CD8-positive, alpha-beta memory T cell (primary cell): Measurements from ENCODE around the gene PCBD1. TPM values are rescaled to one million over a fixed set of nuclear protein-coding genes. Genes with fewer than 3 reads are reported as not detected.

Experiments used
- CTCF ChIA-PET: fragments of 350-600 bp; sonication (Branson Sonifier 250); formaldehyde crosslinking; loops from one replicate; lab custom pipeline; 2021; ENCODE audit warnings: antibody characterized with exemption; lab: Charles Lee
- POLR2A ChIA-PET: fragments of 350-600 bp; sonication (Branson Sonifier 250); formaldehyde crosslinking; loops from one replicate; lab custom pipeline; 2021; ENCODE audit warnings: antibody characterized with exemption; lab: Charles Lee
- DNase-seq, 5 donors: peaks; one replicate each; pipeline versions ENCODE4 v3.0.0 to v3.0.0-alpha.2; 2020 to 2022; ENCODE audit warnings: mixed read lengths in 1 of 5
- H3K27ac ChIP-seq: one replicate; pipeline ENCODE4 v1.7.0; 2013; ENCODE audit warnings: low read depth, mild to moderate bottlenecking, low read length, moderate library complexity
- H3K27me3 ChIP-seq: 2 replicates; pipeline ENCODE4 v1.7.0; 2013; ENCODE audit warnings: low read length, mild to moderate bottlenecking; ENCODE audit not compliant: insufficient read depth, poor library complexity, severe bottlenecking
- H3K36me3 ChIP-seq: 2 replicates; pipeline ENCODE4 v1.7.0; 2013; ENCODE audit warnings: mild to moderate bottlenecking, low read length, moderate library complexity; ENCODE audit not compliant: insufficient read depth
- H3K4me1 ChIP-seq: 2 replicates; pipeline ENCODE4 v1.7.0; 2013; ENCODE audit warnings: mild to moderate bottlenecking, low read length, moderate library complexity; ENCODE audit not compliant: insufficient read depth
- H3K4me3 ChIP-seq: 2 replicates; pipeline ENCODE4 v1.7.0; 2013; ENCODE audit warnings: mild to moderate bottlenecking, low read length
- H3K9me3 ChIP-seq: 2 replicates; pipeline ENCODE4 v1.7.0; 2013; ENCODE audit warnings: mild to moderate bottlenecking, low read length
- H3K27ac Mint-ChIP-seq, 8 donors: one replicate each; pipeline ENCODE4 v1.8.0; 2020 to 2021; ENCODE audit warnings: mixed read lengths in 8 of 8, mild to moderate bottlenecking in 6 of 8, inconsistent platforms in 3 of 8, moderate library complexity in 3 of 8
- H3K27me3 Mint-ChIP-seq, 2 donors: one replicate each; pipeline ENCODE4 v1.8.0; 2020 to 2021; ENCODE audit warnings: mixed read lengths in 2 of 2, mild to moderate bottlenecking in 1 of 2, moderate library complexity in 1 of 2
- H3K36me3 Mint-ChIP-seq, 3 donors: one replicate each; pipeline ENCODE4 v1.8.0; 2020 to 2021; ENCODE audit warnings: mixed read lengths in 3 of 3, inconsistent platforms in 1 of 3, mild to moderate bottlenecking in 1 of 3
- H3K4me1 Mint-ChIP-seq, 3 donors: one replicate each; pipeline ENCODE4 v1.8.0; 2020 to 2021; ENCODE audit warnings: mixed read lengths in 3 of 3, inconsistent platforms in 1 of 3, mild to moderate bottlenecking in 1 of 3
- H3K4me3 Mint-ChIP-seq, 7 donors: one replicate each; pipeline ENCODE4 v1.8.0; 2020 to 2021; ENCODE audit warnings: mixed read lengths in 7 of 7, mild to moderate bottlenecking in 6 of 7, moderate library complexity in 4 of 7, inconsistent platforms in 2 of 7
- H3K9me3 Mint-ChIP-seq, 5 donors: one replicate each; pipeline ENCODE4 v1.8.0; 2020 to 2022; ENCODE audit warnings: mixed read lengths in 5 of 5, mild to moderate bottlenecking in 3 of 5, moderate library complexity in 2 of 5, inconsistent platforms in 1 of 5
- polyA plus RNA-seq: library from polyadenylated mRNA; unstranded; fragments of 300-500 nt; fragmentation: Illumina TruSeq; gene quantifications from one replicate; pipeline ENCODE4 v1.2.3, GENCODE V29; 2021
- total RNA-seq, 2 experiments: library from RNA; stranded (reverse); gene quantifications; one replicate each; pipeline ENCODE4 v1.2.3, GENCODE V29; 2021

Gene PCBD1
- total and polyA plus RNA-seq, 3 experiments from 2014 or later, result 29.1 to 55.3 (median 53.9) TPM

DNA sequence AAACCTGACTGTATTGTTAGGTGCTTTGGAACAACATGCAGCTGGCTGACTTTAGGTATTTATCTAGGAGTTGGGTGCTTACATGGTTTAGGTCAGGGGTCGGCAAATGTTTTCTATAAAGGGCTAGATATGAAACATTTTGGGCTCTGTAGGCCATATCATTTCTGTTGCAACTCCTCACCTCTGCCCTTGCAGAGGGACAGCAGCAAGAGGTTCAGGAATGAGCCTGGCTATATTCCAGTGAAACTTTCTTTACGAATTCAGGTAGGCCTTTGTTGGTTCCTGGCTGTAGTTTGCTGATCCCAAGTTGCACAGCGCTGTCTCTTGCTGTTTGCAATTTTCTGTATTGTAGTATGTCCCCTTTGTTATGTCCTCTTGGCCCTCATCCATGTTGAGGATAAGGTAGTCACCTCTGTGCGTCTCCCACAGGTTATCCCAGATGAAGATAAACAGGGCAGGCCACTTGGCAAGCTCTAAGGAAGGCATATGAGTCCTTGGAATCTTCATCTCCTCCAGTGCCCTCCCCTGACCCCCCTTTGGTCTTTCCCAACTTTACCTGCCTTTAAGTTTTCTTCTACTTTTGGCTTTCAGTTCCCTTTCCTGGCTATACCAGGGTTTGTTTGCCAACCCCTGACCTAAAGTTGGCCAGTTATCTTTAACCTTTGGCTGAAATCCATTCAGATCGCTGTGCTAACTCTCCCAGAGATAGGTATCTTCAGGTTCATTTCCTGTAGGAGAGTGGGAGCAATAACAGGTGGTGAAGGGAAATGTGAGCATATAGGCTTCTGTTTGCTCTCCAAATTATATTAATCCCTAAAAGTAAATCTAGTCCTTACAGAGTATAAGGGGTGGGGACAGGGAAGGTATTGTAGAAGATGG is 36.5 kb downstream of the PCBD1 start:
- H3K4me1 Mint-ChIP-seq, result peaks cover 12 to 21% (median 14%) of the 10 kb centered on the region in 3 donors
- H3K27me3 Mint-ChIP-seq, result peaks cover 0 to 1% of the 10 kb centered on the region in 2 donors
- no peak overlapping the region for H3K4me3 Mint-ChIP-seq
- peak overlapping the region in 1 of 8 donors; percentile 28 for H3K27ac Mint-ChIP-seq
- peaks cover 10% of the 10 kb centered on the region for H3K36me3 ChIP-seq
- no peaks in the 10 kb centered on the region for H3K9me3 ChIP-seq
- CTCF ChIA-PET, result no interaction called here
- no peak overlapping the region for H3K4me3 ChIP-seq
- H3K9me3 Mint-ChIP-seq, result no peaks in the 10 kb centered on the region
- POLR2A ChIA-PET, result no interaction called here
- no peak for DNase-seq
- no peak overlapping the region for H3K27ac ChIP-seq
- peaks cover 5 to 80% (median 27%) of the 10 kb centered on the region in 3 donors for H3K36me3 Mint-ChIP-seq
- H3K27me3 ChIP-seq, result no peaks in the 10 kb centered on the region
- H3K4me1 ChIP-seq, result no peaks in the 10 kb centered on the region

DNA sequence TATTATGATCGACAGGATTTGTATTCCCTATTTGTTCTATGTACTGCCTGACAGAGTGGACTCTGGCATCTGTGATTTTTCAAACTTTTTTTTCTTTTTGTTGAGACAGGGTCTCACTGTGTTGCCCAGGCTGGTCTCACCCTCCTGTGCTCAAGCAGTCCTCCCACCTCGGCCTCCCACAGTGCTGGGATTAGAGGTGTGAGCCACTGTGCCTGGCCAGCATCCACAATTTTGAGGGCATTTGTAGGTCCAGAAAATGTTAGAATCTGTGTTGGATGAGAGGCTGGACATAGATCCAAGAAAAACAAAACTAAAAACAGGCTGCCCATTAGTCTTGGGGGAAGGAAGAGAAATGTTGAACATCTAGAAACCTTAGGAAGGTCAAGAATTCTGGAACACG is 38.3 kb downstream of the PCBD1 start:
- H3K9me3 Mint-ChIP-seq, result no peaks in the 10 kb centered on the region
- Histone ChIP-seq H3K9me3 (no peaks in the 10 kb centered on the region), H3K4me3 (no peak overlapping the region), H3K4me1 (no peaks in the 10 kb centered on the region), H3K27me3 (no peaks in the 10 kb centered on the region), H3K36me3 (peaks cover 18% of the 10 kb centered on the region), H3K27ac (no peak overlapping the region)
- peak overlapping the region in 1 of 8 donors; percentile 36 for H3K27ac Mint-ChIP-seq
- peaks cover 0 to 1% of the 10 kb centered on the region in 2 donors for H3K27me3 Mint-ChIP-seq
- DNase-seq, result no peak
- H3K4me3 Mint-ChIP-seq, result no peak overlapping the region
- peaks cover 9 to 77% (median 24%) of the 10 kb centered on the region in 3 donors for H3K36me3 Mint-ChIP-seq
- ChIA-PET POLR2A (no interaction called here), CTCF (no interaction called here)
- H3K4me1 Mint-ChIP-seq, result peaks cover 5 to 14% (median 7%) of the 10 kb centered on the region in 3 donors

DNA sequence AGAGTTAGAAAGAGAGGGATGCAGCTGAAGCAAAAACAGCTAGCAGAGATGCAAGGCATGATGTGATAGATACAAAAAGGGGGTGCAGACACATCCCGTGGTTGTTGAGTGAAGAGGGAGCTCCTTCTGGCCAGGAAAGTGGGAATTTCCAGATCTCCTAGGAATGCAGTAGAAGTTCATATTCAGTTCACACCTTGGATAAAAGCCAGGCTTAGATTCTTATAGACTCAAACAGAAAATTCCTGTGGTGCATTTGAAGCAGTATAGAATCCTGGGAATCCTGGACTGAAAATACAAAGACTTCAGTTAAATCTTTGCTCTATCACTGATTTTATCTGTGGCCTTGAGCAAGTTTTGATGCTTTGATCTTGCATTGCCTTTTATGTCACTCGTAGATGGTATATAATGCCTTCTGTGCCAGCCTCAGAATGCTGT is 38.8 kb downstream of the PCBD1 start:
- Mint-ChIP-seq H3K27ac (no peak overlapping the region), H3K4me3 (no peak overlapping the region), H3K4me1 (peaks cover 5 to 14% (median 7%) of the 10 kb centered on the region in 3 donors), H3K27me3 (peaks cover 0 to 1% of the 10 kb centered on the region in 2 donors), H3K9me3 (no peaks in the 10 kb centered on the region), H3K36me3 (peaks cover 10 to 77% (median 22%) of the 10 kb centered on the region in 3 donors)
- H3K9me3 ChIP-seq, result no peaks in the 10 kb centered on the region
- H3K4me1 ChIP-seq, result no peaks in the 10 kb centered on the region
- ChIA-PET POLR2A (no interaction called here), CTCF (no interaction called here)
- H3K4me3 ChIP-seq, result no peak overlapping the region
- DNase-seq, result no peak
- H3K36me3 ChIP-seq, result peaks cover 19% of the 10 kb centered on the region
- H3K27ac ChIP-seq, result no peak overlapping the region
- H3K27me3 ChIP-seq, result no peaks in the 10 kb centered on the region

DNA sequence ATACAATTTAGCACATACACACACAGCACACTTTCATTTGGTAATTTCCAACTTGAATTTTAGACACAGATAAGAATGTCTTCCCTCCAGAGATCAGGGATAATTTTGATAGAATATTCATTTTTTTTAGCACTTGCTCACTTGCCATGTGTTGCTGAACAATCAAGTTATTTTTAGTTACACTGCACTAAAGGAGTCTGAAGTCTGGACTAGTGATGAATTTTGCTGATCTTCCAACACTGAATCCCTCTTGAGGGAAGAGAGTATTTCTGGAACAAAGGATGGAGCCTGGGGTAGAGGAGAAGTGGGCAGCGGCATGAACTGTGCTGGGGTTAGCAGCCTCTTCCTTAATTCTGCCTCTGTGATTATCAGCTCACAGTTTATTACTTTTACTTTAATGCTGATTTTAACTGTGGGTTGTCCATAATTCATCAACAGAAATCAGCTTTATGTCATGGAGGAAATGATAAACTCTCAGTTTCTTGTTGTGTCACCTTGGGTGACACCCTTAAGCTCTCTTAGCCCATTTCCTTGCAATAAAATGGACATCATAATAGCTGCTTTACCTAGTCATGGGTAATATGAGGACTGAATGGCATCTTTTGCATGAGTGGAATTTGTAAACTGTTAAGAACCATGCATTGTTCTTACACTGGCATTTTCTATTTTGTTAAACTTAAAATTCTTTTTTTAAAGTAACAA is 40.6 kb downstream of the PCBD1 start:
- POLR2A ChIA-PET, result interaction anchor here (0.5 kb wide), 1 partner anchor 13 kb away, joined by 3 read pairs; no protein-coding TSS in a partner anchor
- H3K27me3 ChIP-seq, result no peaks in the 10 kb centered on the region
- peaks cover 19% of the 10 kb centered on the region for H3K36me3 ChIP-seq
- no peaks in the 10 kb centered on the region for H3K4me1 ChIP-seq
- H3K27ac Mint-ChIP-seq, result no peak overlapping the region
- H3K4me1 Mint-ChIP-seq, result peaks cover 7 to 14% (median 11%) of the 10 kb centered on the region in 3 donors
- H3K4me3 ChIP-seq, result no peak overlapping the region
- CTCF ChIA-PET, result no interaction called here
- peaks cover 8 to 76% (median 26%) of the 10 kb centered on the region in 3 donors for H3K36me3 Mint-ChIP-seq
- H3K27ac ChIP-seq, result no peak overlapping the region
- no peak overlapping the region for H3K4me3 Mint-ChIP-seq
- DNase-seq, result no peak
- no peaks in the 10 kb centered on the region for H3K9me3 ChIP-seq
- peaks cover 0 to 1% of the 10 kb centered on the region in 2 donors for H3K27me3 Mint-ChIP-seq
- H3K9me3 Mint-ChIP-seq, result no peaks in the 10 kb centered on the region

DNA sequence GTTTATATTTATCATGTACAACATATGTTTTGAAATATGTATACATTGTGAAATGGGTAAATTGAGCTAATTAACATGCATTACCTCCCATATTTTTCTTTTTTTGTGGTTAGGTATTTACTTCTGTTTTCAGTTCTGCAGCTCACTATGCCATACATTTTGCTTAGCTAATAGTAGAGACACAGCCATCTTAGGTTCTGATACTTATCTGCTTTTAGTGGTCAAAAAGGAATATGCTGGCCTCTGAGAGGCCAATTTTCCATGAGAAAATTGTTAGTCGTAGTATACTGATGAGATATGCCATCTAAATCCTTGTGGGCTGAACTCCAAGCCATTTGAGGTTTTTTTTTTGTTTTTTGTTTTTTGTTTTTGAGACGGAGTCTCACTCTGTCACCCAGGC is 41.6 kb downstream of the PCBD1 start:
- H3K27ac ChIP-seq, result no peak overlapping the region
- no peak overlapping the region for H3K4me3 ChIP-seq
- no peaks in the 10 kb centered on the region for H3K9me3 ChIP-seq
- H3K4me1 Mint-ChIP-seq, result peaks cover 8 to 19% (median 17%) of the 10 kb centered on the region in 3 donors
- ChIA-PET CTCF (interaction anchor here (0.6 to 1.3 kb wide), 2 partner anchors 8 to 32 kb away, joined by 3 to 5 read pairs; no protein-coding TSS in a partner anchor), POLR2A (no interaction called here)
- DNase-seq, result no peak
- H3K36me3 ChIP-seq, result peaks cover 15% of the 10 kb centered on the region
- H3K27me3 ChIP-seq, result no peaks in the 10 kb centered on the region
- H3K27me3 Mint-ChIP-seq, result peaks cover 0 to under 1% of the 10 kb centered on the region in 2 donors
- H3K4me1 ChIP-seq, result no peaks in the 10 kb centered on the region
- H3K36me3 Mint-ChIP-seq, result peaks cover 12 to 73% (median 28%) of the 10 kb centered on the region in 3 donors
- H3K4me3 Mint-ChIP-seq, result no peak overlapping the region
- H3K27ac Mint-ChIP-seq, result no peak overlapping the region
- H3K9me3 Mint-ChIP-seq, result no peaks in the 10 kb centered on the region

DNA sequence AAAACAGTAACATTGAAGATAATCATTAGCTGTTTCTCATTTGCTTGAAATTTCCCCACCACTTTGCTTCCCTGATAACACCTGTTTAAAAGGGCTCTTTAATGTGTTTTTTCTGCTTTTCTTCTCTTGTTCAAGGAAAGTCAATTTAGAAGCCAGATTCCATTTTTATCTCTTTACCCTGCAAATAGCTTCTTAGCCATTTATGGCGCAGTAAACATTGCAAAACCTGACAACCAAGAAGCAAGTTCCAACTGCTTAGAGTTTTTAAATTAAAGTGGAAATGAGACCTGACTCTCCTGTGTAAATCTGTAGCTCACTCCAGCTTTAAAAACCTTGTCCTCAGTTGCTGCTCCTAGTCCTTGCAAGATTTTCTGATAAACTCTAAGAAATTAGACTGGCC is 42.5 kb downstream of the PCBD1 start:
- POLR2A ChIA-PET, result no interaction called here
- Histone ChIP-seq H3K4me1 (no peaks in the 10 kb centered on the region), H3K4me3 (no peak overlapping the region), H3K27ac (no peak overlapping the region), H3K36me3 (peaks cover 10% of the 10 kb centered on the region), H3K27me3 (no peaks in the 10 kb centered on the region), H3K9me3 (no peaks in the 10 kb centered on the region)
- Mint-ChIP-seq H3K4me3 (no peak overlapping the region), H3K4me1 (peaks cover 16 to 29% (median 25%) of the 10 kb centered on the region in 3 donors), H3K9me3 (no peaks in the 10 kb centered on the region), H3K36me3 (peaks cover 12 to 67% (median 29%) of the 10 kb centered on the region in 3 donors), H3K27ac (no peak overlapping the region), H3K27me3 (no peaks in the 10 kb centered on the region)
- no peak for DNase-seq
- CTCF ChIA-PET, result interaction anchor here (1.3 kb wide), 1 partner anchor 9 kb away, joined by 3 read pairs; no protein-coding TSS in a partner anchor

DNA sequence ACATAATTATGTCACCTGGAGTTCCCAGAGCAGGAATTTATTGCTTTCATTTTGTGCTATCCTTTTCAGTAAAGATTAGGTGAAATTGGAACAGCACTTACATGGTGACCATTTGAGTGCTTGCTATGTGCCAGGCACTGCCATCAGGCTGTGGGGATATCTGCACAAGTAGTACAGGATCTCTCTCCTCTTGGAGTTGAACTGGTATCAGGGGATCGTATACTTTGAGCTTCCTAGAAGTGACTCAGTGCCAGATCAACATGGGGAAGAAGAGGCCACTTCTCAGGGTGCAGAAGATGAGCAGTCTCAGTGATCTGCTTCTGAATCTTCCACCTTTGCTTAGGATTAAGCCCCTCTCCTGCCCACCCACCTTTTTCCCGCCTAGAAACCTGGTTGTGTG is 43.1 kb downstream of the PCBD1 start:
- no peak overlapping the region for H3K27ac ChIP-seq
- Mint-ChIP-seq H3K4me3 (no peak overlapping the region), H3K4me1 (peaks cover 19 to 34% (median 30%) of the 10 kb centered on the region in 3 donors), H3K27ac (no peak overlapping the region), H3K9me3 (no peaks in the 10 kb centered on the region), H3K36me3 (peaks cover 12 to 65% (median 27%) of the 10 kb centered on the region in 3 donors), H3K27me3 (no peaks in the 10 kb centered on the region)
- DNase-seq, result no peak
- ChIA-PET POLR2A (no interaction called here), CTCF (no interaction called here)
- no peaks in the 10 kb centered on the region for H3K4me1 ChIP-seq
- H3K36me3 ChIP-seq, result peaks cover 10% of the 10 kb centered on the region
- no peaks in the 10 kb centered on the region for H3K27me3 ChIP-seq
- no peak overlapping the region for H3K4me3 ChIP-seq
- H3K9me3 ChIP-seq, result no peaks in the 10 kb centered on the region
